Stimulated activated CD4-positive, alpha-beta T cell treated with anti-CD3 and anti-CD28 coated beads, TNF-alpha, amount 100 ng/mL, for 4 hours (primary cell): Measurements from ENCODE around the gene ABAT.
"Not testable (repeated sequence)": the region's sequence is repeated elsewhere in the genome, so short reads cannot be mapped to it uniquely, and the experiment has no call there.

Source experiments
- DNase-seq, 3 experiments: peaks; one replicate each; pipeline ENCODE4 v3.0.0-alpha.2; 2020; ENCODE audit warnings: low read depth in 3 of 3

ABAT gene

DNA sequence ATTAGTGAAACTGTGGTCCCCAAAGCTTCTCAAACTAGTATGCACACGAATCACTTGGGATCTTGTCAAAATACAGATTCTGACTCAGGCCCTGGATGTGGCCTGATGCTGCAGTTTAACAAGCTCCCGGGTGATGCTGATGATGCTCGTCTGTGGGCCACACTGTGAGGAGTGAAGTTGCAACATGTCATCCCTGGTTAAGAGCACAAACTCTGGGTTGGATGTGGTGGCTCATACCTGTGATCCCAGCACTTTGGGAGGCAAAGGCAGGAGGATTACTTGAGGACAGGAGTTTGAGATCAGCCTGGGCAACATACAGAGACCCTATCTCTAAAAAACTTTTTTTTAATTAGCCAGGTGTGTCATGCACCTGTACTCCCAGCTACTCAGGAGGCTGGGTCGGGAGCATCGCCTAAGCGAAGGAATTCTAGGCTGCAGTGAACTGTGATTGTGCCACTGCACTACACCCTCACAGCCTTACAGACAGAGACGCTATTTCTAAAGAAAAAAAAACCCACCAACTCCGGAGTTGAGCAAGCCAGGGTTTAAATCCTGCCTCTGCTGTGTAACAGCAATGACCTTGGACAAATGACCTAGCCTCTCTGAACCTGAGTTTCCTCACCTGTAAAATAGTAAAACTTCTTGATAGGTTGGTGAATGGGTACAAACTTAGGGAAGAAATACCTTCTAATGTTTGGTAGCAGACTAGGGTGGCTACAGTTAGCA, 24.4 kb upstream of the ABAT start:
- DNase-seq = no peak

DNA sequence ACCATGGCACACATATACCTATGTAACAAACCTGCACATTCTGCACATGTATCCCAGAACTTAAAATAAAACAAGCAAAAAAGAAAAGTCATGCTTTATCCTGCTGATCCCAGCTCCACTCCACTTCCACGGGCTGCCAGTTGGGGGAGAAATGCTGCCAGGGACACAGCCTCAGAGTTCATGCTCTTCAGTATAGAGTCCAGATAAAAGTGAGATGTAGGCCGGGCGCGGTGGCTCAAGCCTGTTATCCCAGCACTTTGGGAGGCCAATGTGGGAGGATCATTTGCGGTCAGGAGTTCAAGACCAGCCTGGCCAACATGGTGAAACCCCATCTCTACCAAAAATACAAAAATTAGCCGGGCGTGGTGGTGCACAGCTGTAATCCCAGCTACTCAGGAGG, 22.5 kb upstream of the ABAT start:
- not testable (repeated sequence) for DNase-seq

DNA sequence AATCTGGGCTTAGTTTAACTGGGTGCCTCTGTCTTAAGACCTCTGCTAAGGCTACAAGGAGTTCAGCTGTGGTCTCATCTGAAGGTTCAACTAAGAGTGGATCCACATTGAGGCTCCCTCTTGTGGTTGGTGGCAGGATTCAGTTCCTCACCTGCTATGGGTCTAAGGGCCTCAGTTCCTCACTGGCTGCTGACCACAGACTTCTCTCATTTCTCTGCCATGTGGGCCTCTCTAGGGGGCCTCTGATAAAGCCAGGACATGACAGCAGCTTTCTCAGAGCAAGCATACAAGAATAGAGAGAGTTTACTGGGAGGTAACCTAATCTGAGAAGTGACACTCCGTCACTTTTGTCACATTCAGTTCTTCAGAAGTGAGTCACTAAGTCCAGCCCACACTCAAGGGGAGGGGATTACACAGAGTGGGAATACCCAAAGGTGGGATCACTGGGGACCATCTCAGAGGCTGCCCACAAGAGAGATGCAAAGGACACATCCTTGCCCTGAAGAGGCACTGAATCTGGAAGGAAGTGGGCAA, 19.2 kb upstream of the ABAT start:
- no peak for DNase-seq

DNA sequence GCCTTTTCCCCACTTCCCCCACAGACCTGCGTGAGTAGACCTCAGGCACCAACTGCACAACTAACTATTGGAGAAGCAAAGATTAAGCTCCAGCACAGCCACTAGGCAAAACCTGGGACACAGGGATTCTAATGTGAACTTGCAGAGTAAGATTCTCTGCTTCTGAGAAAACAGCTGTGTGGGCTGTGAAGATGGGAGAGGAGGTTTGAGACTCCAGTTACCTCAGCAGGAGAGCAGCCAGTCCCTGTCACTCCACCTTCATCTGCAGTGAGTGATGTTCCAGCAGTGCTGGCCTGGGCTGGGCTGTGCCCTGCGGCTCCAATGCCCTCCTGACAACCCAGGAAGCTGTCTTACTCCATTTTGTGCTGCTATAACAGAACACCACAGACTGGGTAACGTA, 18.0 kb upstream of the ABAT start:
- DNase-seq = no peak

DNA sequence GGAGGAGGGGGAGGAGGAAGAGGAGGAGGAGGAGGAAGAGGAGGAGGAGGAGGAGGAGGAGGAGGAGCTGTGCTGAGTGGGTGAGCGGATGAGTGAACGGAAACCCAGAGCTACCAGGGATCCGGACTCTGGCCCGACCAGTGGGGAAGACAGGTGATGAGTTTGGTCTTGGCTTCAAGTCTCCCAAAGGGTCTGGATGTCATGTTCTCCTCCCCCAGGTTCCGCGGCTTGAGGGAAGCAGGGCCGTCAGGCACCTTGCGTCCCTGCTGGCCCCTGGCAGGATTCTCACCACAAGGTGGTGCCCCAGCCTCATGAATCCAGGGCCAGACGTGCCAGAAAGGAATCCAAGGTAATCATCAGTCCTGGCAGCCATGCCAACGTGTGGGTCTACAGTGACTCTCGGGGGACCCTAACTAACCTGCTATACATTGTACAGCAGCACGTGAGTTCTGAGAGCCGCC, 13.5 kb upstream of the ABAT start:
- peak in 1 of 3 experiments; percentile 23 for DNase-seq

DNA sequence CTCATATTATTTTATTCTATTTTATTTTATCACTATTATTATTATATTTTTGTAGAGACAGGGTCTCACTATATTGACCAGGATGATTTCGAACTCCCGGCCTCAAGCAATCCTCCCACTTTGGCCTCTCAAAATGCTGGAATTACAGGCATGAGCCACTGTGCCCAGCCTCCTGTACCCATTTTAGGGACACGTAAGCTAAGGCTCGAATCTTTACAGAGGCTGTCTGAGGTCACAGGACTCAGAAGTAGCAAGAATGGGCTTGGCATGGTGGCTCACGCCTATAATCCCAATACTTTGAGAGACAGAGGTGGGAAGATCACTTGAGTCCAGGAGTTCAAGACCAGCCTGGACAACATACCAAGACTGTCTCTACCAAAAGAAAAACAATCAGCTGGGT, 12.7 kb upstream of the ABAT start:
- no peak for DNase-seq

DNA sequence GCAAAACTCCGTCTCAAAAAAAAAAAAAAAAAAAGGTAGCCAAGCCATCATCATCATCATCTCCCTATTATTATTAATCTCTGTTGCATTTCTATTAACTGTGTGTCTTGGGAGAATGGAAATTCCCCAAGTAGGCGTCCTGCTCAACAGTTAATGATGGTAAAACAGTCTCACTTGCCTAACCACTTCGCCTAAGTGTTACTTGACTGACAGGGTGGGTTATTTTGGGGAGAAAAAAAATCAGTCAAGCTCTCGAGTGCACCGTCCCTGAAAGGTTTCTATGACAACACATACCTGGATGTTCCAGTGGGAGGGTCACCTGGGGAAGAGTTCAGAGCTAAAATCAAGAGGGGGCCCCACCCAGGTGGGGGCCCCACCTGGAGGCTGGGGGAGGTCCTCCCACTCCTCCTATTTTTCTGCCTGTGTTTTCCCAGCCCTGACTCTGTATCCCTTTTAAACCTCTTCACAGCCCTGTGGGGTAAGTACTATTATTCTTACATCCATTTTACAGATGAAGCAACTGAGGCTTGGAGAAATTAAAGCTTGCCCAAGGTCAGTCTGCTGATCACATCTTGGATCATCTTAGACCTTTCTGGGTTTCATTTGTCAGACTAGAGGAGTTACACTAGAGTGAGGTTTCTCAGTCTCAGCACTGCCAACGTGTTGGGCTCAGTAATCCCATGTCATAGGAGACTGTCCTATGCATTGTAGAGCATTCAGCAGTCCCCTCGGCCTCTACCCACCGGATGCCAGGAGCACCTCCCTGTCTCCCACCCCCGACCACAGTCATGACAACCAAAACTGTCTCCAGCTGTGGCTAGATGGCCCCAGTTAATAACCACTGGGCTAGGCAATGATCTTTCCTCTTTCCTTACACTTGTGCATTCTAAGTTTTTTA, 11.0 kb upstream of the ABAT start:
- DNase-seq = no peak

DNA sequence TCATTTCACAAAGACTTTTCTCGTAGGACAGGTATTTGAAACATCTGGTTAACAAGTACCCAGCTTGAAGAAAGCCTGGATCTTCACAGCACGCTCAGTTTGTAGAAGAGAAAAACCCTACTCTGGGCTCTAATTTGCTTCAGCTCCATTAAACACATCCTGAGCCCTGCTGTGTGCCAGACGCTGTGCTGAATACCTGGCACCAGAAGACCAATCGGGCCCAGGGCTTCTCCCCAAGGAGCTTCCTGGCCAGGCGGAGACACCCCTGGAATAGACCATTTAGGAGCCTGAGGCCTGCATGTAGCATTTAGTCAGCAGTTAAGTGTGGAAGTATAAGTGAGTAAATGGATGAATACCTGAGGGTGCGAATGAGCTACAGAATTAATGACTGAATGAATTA, 8.9 kb upstream of the ABAT start:
- no peak for DNase-seq

DNA sequence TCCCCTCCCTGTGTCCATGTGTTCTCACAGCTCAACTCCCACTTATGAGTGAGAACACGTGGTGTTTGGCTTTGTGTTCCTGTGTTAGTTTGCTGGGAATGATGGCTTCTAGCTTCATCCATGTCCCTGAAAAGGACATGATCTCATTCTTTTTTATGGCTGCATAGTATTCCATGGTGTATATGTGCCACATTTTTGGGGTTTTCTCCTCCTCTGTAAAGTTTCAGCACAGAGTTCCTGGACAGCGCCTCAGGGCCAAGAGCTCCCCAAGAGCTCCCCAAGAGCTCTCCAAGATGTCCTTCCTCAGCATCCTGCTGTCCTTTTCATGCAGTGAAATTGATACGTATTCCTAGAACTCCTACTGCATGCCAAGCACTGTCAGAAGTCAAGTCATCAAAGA, 6.9 kb upstream of the ABAT start:
- DNase-seq = no peak

DNA sequence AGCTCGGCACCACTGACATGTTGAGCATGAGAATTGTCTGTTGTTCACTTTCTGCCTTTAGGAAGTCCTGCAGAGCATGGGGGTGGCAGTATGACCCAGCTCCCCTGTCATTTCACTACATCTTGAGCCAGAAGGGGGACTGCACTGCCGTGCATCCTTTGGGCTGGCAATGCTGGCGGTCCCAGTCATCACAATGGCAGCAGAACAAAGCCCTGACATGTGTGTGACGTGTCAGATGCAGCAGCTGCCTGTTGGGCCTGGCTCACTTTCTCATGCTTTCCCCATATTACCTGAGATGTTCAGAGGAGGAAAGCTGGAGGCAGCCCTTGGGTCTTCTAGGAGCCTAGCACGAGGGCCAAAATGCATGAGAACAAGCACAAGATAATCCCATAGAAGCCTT, 6.3 kb upstream of the ABAT start:
- no peak for DNase-seq

DNA sequence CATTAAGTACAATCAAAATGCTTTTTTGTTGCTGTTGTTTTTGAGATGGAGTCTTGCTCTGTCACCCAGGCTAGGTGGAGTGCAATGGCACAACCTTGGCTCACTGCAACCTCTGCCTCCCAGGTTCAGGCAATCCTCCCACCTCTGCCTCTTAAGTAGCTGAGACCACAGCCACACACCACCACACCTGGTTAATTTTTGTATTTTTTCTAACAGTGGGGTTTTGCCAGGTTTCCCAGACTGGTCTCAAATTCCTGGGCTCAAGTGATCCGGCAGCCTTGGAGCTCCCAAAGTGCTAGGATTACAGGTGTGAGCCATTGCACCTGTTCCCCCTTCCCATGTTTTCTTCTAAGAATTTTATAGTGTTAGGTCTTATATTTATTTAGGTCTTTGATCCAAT, 4.9 kb upstream of the ABAT start:
- no peak for DNase-seq

DNA sequence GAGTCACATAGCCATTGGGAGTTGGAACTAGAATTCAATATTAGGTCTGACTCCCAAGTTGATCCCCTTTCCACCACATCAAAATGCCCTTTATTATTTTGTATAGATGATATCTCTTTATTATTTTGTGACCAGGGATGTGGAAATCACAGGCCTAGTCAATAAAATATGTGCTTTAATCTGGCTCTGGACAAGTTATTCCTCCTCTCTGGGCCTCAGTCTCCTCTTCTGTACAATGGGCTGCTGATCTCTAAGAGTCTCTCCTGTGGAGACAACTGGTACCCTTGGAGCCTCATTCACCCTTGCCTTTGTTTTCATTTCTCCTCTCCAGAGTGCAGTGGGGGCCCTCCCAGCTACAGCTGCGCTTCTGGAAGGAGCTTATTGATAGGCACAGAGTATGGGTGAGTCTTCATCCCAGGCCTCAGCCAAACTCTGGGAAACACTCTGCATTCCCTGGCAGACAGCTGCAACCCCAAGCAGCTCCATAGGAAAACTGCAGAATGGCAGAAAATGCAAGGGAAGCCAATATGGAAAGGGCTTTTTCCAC, 4.3 kb upstream of the ABAT start:
- DNase-seq = no peak

DNA sequence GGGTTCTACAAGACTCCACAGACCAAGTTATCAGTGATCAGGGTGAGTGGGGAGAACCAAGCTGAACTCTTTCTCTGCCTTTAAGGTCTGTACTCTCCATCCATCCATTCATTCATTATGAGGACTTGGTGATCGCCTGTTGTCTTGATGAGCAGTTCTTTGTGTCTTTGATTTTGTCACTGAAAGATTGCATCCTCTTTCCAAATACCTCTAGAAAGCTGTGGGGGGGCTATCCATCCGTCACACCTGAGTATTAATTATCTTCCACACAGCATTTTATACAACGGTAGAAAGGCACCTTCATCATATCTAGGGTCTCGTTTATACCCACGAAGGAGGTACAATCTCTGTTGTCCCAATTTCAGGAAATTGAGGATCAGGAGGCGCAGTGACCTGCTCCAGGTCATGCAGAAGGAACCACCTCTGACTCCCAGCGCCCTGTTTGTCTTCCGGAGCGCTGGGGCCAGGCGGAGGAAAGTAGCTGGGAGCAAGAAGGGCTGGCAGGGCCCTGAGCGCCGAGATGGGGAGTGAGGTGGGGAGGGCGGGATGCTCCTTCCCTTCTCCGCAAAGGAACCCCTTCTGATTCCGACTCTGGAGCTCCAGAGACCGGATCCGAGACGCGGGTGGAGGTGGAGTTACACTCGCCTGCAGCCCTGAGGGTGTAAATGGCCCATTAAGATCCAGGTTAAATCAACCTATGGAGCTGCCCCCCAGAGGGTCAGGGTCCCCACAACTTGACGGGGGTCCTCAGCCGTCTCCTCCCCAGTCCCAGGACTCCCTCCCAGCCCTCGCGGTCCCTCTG, 605 bp upstream of the ABAT start:
- DNase-seq = no peak

DNA sequence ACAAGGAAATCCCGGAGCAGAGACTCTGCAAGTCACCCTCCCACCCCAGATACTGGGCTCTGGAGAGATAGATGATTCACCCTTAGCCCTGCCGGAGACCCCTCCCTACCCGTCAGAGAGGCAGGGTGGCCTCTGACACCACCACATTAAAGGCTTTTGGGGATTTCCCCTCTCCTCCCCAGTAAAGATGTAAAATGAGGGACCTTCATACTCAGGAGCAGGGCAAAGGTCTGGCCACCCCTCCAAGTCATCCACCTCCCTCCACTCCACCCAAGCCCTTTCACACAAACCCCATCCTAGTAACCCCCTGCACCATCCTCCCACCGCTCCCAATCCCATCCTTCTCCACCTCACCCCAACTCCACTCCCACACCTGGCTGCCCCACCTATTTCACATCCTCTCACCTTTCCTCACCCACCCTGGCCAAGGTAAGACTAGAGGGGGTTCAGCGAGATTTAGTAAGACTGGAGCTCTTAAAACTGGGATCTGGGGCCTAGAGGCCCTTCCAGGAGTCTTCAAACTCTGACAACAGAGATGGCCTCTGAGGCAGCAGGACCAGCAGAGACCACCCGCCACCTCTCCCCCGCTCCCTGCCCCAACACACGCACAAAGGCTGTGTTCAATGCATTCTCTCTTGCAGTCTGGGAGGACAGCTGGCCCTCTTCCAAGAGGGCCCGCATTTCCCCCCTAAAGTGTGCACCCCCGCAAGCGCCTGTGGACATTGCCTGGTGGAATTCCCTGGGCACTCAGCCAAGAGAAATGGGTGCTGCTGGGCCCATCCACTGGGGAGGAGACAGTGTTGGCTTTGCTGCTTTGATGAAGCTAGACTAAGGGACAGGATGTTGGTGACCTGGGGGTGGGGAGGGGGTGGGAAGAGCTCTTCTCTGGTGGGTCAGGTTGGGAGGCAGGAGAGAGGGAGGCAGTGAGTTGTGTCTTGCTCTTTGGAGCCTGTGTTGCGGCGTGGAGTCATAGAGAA, 1.1 kb downstream of the ABAT start:
- peak; percentile 6 to 53 (median 40) for DNase-seq

DNA sequence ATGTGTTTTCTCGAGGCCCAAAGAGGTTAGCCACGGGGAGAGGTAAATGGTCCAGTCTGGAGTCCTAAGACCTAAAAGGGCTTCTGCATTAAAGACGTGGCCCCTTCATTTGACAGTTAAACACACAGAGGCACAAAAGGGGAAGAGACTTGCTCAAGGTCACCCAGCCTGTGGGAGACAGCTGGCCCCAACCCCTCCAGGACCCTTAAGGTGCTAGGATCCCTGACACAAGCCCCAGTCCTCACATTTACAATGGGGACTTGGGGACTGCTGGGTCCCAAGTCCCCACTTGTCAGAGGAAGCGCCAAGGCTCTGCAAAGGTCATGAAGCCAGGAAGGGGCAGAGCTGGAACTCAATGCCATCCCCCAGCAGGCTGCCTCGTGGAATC, 1.7 kb downstream of the ABAT start:
- no peak for DNase-seq

DNA sequence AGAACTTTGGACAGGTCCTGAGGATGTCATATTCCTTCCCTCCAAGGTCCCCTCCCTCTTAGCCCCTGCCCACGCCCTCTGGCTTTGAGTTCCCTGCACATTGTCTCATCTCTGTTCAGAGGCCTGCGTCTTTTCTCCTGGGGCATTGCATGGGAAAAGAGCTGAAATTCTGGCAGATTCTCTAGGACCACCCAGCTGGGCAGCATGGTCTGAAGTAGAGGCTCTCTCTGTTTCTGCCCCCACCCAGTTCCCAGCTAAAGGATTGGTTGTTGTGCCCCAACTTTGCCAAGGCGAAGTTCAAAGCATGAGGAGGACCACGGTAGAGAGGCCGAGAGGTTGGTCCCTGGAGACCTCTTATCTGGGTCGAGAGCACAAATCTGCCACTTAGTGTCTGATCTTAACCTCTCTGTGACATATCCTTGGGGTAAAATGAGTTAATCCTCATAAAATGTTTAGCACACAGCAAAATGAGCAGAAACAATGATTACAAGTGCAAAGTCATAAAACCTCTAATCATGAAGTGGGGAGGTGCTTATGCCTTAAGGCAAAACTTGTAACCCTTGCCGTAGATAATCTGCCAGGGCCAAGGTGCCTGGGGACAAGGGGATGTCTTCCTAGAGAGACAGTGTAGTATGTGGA, 2.4 kb downstream of the ABAT start:
- DNase-seq = no peak

DNA sequence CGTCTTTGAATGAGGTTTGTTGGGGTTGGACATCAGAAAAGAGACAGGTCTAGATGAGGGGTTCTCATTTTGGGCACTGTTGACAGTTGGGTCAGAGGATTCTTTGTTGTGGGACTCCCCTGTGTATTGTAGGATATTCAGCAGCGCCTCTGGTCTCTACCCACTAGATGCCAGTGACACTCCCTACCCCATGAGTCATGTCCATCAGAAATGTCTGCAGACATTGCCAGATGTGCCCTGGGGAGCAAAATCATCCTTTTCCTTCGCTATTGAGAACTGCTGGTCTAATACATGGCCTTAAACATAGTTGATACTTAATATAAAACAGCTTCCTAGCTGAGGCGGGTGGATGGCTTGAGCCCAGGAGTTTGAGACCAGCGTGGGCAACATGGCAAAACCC, 3.1 kb downstream of the ABAT start:
- no peak for DNase-seq

DNA sequence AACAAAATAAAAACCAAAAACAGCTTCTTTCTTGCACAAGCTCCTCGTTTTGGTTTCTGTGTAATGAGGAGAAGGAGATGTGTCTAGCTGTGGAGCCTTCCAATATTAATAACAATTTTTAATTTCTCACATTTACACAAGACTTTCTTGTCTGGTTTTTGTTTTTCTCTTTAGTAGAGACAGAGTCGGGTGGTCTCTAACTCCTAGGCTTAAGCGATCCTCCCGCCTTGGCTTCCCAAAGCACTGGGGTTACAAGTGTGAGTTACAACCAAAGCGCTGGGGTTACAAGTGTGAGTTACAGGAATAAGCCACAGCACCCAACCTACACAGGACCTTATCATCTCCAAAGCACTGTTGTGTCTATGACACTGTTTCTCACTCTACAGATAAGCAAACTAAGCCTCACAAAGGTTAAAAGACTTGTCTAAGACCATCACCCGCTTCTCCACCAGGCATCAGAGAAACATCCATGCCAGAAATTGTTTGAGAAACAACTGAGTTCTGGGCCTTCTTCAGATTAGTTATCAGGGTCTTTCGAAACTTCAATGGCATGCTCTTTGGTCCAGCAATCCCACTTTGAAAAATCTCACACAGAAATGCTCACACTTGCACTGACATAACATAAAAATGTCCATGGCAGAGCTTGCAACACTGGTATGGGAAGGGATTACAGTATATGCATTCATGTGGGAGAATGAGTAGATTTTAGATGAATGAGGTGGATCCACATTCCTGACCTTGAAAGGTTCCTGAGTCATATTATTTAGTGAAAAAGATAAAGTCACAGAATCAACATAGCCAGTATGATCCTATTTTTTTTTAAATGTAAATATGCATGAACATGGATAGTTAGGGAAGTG, 3.9 kb downstream of the ABAT start:
- no peak for DNase-seq

DNA sequence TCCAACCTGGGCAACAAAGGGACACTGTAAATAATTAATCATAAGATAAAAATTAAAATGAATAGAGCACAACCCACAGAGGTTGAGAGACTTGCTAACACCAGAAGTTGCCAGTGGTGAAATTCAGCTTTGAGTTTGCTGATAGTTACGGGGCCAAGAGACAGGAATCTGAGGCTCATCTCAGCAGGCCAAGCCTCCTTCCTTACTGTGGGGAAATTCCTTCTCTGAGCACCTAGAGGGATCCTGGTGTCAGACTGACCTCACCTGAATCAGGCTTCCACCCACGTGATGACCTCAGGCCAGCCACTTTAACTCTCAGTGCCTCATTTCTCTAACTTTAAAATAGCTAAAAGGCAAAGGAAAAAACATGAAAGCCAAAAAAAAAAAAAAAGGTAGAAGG, 4.7 kb downstream of the ABAT start:
- no peak for DNase-seq
